Endothelial cell of umbilical vein (primary cell): ENCODE results near the gene FCAR. TPM values are rescaled to one million over a fixed set of nuclear protein-coding genes. Genes with fewer than 3 reads are reported as not detected.

Experiments used
- BruUV-seq: library from RNA; stranded (reverse); fragments of 400-500 nt; replicated peaks from 2 replicates; lab custom pipeline; 2021; lab: Mats Ljungman, UMichigan
- CTCF ChIA-PET: fragments of 300-600, 350-600 bp; sonication (Branson Sonifier 250); formaldehyde crosslinking; loops from one replicate; lab custom pipeline; 2021; ENCODE audit warnings: antibody characterized with exemption, inconsistent platforms; lab: Charles Lee
- POLR2A ChIA-PET: fragments of 300-600, 350-600 bp; sonication (Branson Sonifier 250); formaldehyde crosslinking; loops from one replicate; lab custom pipeline; 2021; ENCODE audit warnings: antibody characterized with exemption, inconsistent platforms; lab: Charles Lee
- DNase-seq: peaks from one replicate; pipeline ENCODE4 v3.0.0-alpha.2; 2011; ENCODE audit warnings: low read depth, low spot score
- FAIRE-seq: peaks from 2 replicates; lab custom pipeline; 2011; peaks lifted over from hg19 to GRCh38; lab: Jason Lieb, UNC
- H2AFZ ChIP-seq: 2 replicates; pipeline ENCODE4 v1.6.0; 2012; ENCODE audit warnings: low read depth, low read length, control low read depth, inconsistent platforms
- H3K27ac ChIP-seq: 2 replicates; pipeline ENCODE4 v1.5.1; 2011; ENCODE audit warnings: low read depth, mild to moderate bottlenecking, control low read depth, low read length, moderate library complexity; ENCODE audit not compliant: insufficient read depth
- H3K27me3 ChIP-seq, 2 experiments: 2 replicates each; pipeline versions ENCODE4 v1.6.0 to v1.6.1; 2011; ENCODE audit warnings: low read length in 2 of 2, mixed read lengths in 1 of 2; ENCODE audit not compliant: control insufficient read depth in 2 of 2, insufficient read depth in 2 of 2
- H3K36me3 ChIP-seq, 2 experiments: 2 replicates in 1 of 2; 3 replicates in 1 of 2; pipeline ENCODE4 v1.5.1; 2011; ENCODE audit warnings: low read length in 2 of 2, mild to moderate bottlenecking in 1 of 2, moderate library complexity in 1 of 2; ENCODE audit not compliant: control insufficient read depth in 2 of 2, insufficient read depth in 2 of 2; ENCODE audit errors: extremely low read depth in 1 of 2
- H3K4me1 ChIP-seq: 3 replicates; pipeline ENCODE4 v1.5.1; 2011; ENCODE audit warnings: mild to moderate bottlenecking, low read length; ENCODE audit not compliant: control insufficient read depth, insufficient read depth; ENCODE audit errors: extremely low read depth
- H3K4me2 ChIP-seq: 2 replicates; pipeline ENCODE4 v1.6.1; 2011; ENCODE audit warnings: low read length, control low read depth, mixed read lengths; ENCODE audit not compliant: insufficient read depth
- H3K4me3 ChIP-seq, 3 experiments: fragments of 200-600 bp in 1 of 3; sonication (generic), shearing (Covaris generic) in 1 of 3; replicated peaks in 1 of 3; 2 replicates each; pipeline ENCODE4 v1.5.1; 2011 to 2016; ENCODE audit warnings: control low read depth in 3 of 3, low read length in 3 of 3, mild to moderate bottlenecking in 2 of 3, inconsistent platforms in 1 of 3, low read depth in 1 of 3, moderate library complexity in 1 of 3; ENCODE audit not compliant: insufficient read depth in 1 of 3
- H3K79me2 ChIP-seq: 2 replicates; pipeline ENCODE4 v1.6.0; 2012; ENCODE audit warnings: low read length, inconsistent platforms; ENCODE audit not compliant: control insufficient read depth, insufficient read depth
- H3K9ac ChIP-seq: replicated peaks from 2 replicates; pipeline ENCODE3; 2011; ENCODE audit warnings: low read length, control low read depth; ENCODE audit not compliant: insufficient read depth; ENCODE audit errors: extremely low read depth
- H3K9me1 ChIP-seq: replicated peaks from 3 replicates; pipeline ENCODE4 v1.6.0; 2011; ENCODE audit warnings: mild to moderate bottlenecking, low read length; ENCODE audit not compliant: control insufficient read depth, insufficient read depth; ENCODE audit errors: extremely low read depth
- H3K9me3 ChIP-seq: replicated peaks from 2 replicates; pipeline ENCODE4 v1.5.1; 2012; ENCODE audit warnings: low read length, inconsistent platforms; ENCODE audit not compliant: control insufficient read depth, insufficient read depth
- H4K20me1 ChIP-seq: replicated peaks from 2 replicates; pipeline ENCODE3; 2011; ENCODE audit warnings: mild to moderate bottlenecking, low read length; ENCODE audit not compliant: control insufficient read depth, insufficient read depth; ENCODE audit errors: extremely low read depth
- EZH2 ChIP-seq: IDR thresholded peaks from 2 replicates; pipeline ENCODE4 v1.6.1; 2012; ENCODE audit warnings: borderline replicate concordance, low read depth, mild to moderate bottlenecking, moderate library complexity, low read length, inconsistent platforms; ENCODE audit not compliant: severe bottlenecking
- FOS ChIP-seq: IDR thresholded peaks from 2 replicates; pipeline ENCODE4 v1.6.1; 2011; ENCODE audit warnings: mild to moderate bottlenecking, low read length, moderate library complexity, borderline replicate concordance; ENCODE audit not compliant: insufficient read depth
- GATA2 ChIP-seq: IDR thresholded peaks from 2 replicates; pipeline ENCODE4 v1.7.0; 2011; ENCODE audit warnings: low read depth, mild to moderate bottlenecking, moderate library complexity, mixed read lengths, low read length; ENCODE audit not compliant: insufficient read length, insufficient read depth
- JUN ChIP-seq: IDR thresholded peaks from 2 replicates; pipeline ENCODE4 v1.6.1; 2011; ENCODE audit warnings: borderline replicate concordance, low read depth; ENCODE audit not compliant: insufficient read length, insufficient read depth
- MYC ChIP-seq: IDR thresholded peaks from one replicate; pipeline ENCODE4 v1.6.1; 2011; ENCODE audit warnings: mild to moderate bottlenecking, low read depth, low read length
- POLR2A ChIP-seq: IDR thresholded peaks from 2 replicates; pipeline ENCODE4 v1.6.1; 2012; ENCODE audit warnings: low read depth, mild to moderate bottlenecking, control low read depth, low read length
- POLR2AphosphoS5 ChIP-seq: IDR thresholded peaks from 2 replicates; pipeline ENCODE4 v1.6.1; 2012; ENCODE audit warnings: low read depth, mild to moderate bottlenecking, control low read depth, low read length, moderate library complexity; ENCODE audit not compliant: insufficient read depth
- dilution Hi-C: fragments of 300-500 bp; cut with MboI; formaldehyde crosslinking; loops from one replicate; pipeline ENCODE4 v1.15.0; 2019; ENCODE audit warnings: low sequenced_read_pairs; ENCODE audit not compliant: extremely low pct_ligation_motif_present
- intact Hi-C: fragments of 100-400 bp; cut with micrococcal nuclease; formaldehyde crosslinking; loops from one replicate; pipeline ENCODE4 v1.10.0; 2022
- polyA plus RNA-seq, 4 experiments: library from polyadenylated mRNA; depleted of rRNA in 3 of 4; stranded (reverse) in 3 of 4; unstranded in 1 of 4; fragments of >200 nt; gene quantifications; 2 replicates each; pipeline versions ENCODE4 v1.2.1 to v1.2.3, GENCODE V29; 2011 to 2012; ENCODE audit warnings: missing spikeins in 1 of 4
- total RNA-seq: library from RNA; stranded (reverse); gene quantifications from 2 replicates; pipeline ENCODE4 v1.2.3, GENCODE V29; 2021
- TF ChIP-seq, protein P1 (sequence below): IDR thresholded peaks from 2 replicates; pipeline ENCODE4 v1.6.1; 2011; ENCODE audit not compliant: insufficient read depth, insufficient read length
- TF ChIP-seq, protein P2 (sequence below), 2 donors: IDR thresholded peaks; 1 replicate in 1 of 2; 2 replicates in 1 of 2; pipeline ENCODE4 v1.5.1; 2011; ENCODE audit warnings: low read length in 2 of 2, mild to moderate bottlenecking in 2 of 2, moderate library complexity in 2 of 2, control low read depth in 1 of 2, inconsistent platforms in 1 of 2, low read depth in 1 of 2; ENCODE audit not compliant: insufficient read depth in 1 of 2; ENCODE audit errors: extremely low read depth in 1 of 2

The FCAR gene
- total and polyA plus RNA-seq, 2 donors (not counting 3 experiments of a cell fraction or from before 2014, with no cell fraction given) = not detected

DNA sequence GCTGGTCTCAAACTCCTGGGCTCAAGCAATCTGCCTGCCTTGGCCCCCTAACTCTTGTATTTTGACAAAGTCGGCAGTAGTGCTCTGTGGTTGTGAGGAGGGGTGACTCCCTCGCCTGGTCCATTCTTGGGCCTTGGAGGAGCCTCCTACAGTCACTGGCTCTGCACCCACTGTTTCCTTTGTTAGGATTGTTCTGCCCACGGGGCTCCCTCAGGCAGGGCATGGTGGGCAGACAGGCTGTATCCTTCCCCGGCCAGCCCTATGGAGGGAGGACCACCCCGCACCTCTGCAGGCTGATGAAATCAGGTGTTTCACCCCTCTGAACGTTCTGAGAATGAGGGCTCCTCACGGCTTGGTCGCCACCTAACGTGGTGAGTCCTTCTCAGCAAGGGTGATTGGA, 9.2 kb downstream of the FCAR start:
- ChIA-PET POLR2A (no interaction called here), CTCF (no interaction called here)
- no peaks in the 10 kb centered on the region for H3K27me3 ChIP-seq
- intact Hi-C loops (loop anchor here (5.0 kb wide), 1 partner anchor 204 kb away; no protein-coding TSS in a partner anchor), dilution Hi-C loops (no loop called here)
- H2AFZ ChIP-seq = no peak overlapping the region
- no peak overlapping the region for H3K4me3 ChIP-seq
- H3K36me3 ChIP-seq = no peaks in the 10 kb centered on the region
- no peak overlapping the region for H3K4me2 ChIP-seq
- H3K9ac ChIP-seq = no peak overlapping the region
- H3K4me1 ChIP-seq = no peaks in the 10 kb centered on the region
- no peaks in the 10 kb centered on the region for H3K9me3 ChIP-seq
- H3K9me1 ChIP-seq = no peaks in the 10 kb centered on the region
- DNase-seq (no peak), FAIRE-seq (no peak)
- no peaks in the 10 kb centered on the region for H4K20me1 ChIP-seq
- no TSS peak for BruUV-seq
- TF ChIP-seq FOS = no peak
- TF ChIP-seq, protein P1, sequence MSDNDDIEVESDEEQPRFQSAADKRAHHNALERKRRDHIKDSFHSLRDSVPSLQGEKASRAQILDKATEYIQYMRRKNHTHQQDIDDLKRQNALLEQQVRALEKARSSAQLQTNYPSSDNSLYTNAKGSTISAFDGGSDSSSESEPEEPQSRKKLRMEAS = no peak
- no peak for TF ChIP-seq GATA2
- H3K27ac ChIP-seq = no peak overlapping the region
- no peaks in the 10 kb centered on the region for H3K79me2 ChIP-seq

DNA sequence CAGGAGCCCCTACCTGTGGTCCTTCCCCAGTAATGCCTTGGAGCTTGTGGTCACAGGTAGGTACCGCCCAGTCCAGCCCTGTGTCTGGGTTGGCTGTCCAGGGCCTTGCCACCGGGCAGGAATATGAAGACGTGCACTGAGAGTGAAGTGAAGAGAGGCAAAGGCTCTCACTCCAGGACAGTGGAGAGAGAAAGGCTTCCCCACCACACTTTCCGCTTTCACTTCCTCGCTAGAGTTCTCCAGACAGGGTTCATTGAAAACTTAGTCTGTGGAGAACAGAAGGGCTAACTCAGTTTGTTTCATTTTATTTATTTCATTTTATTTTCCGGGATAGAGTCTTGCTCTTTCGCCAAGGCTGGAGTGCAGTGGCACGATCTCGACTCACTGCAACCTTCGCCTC, 14.2 kb downstream of the FCAR start:
- H3K9ac ChIP-seq = no peak overlapping the region
- H3K79me2 ChIP-seq = no peaks in the 10 kb centered on the region
- DNase-seq (no peak), FAIRE-seq (no peak)
- no peaks in the 10 kb centered on the region for H4K20me1 ChIP-seq
- H3K9me3 ChIP-seq = no peaks in the 10 kb centered on the region
- TF ChIP-seq EZH2 = no peak
- TF ChIP-seq, protein P1 = no peak
- TF ChIP-seq, protein P2, sequence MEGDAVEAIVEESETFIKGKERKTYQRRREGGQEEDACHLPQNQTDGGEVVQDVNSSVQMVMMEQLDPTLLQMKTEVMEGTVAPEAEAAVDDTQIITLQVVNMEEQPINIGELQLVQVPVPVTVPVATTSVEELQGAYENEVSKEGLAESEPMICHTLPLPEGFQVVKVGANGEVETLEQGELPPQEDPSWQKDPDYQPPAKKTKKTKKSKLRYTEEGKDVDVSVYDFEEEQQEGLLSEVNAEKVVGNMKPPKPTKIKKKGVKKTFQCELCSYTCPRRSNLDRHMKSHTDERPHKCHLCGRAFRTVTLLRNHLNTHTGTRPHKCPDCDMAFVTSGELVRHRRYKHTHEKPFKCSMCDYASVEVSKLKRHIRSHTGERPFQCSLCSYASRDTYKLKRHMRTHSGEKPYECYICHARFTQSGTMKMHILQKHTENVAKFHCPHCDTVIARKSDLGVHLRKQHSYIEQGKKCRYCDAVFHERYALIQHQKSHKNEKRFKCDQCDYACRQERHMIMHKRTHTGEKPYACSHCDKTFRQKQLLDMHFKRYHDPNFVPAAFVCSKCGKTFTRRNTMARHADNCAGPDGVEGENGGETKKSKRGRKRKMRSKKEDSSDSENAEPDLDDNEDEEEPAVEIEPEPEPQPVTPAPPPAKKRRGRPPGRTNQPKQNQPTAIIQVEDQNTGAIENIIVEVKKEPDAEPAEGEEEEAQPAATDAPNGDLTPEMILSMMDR (IDR thresholded peaks at IDR 0.05; ENCODE audit: extremely low read depth in 1 of 2, insufficient read depth in 1 of 2, low read depth in 1 of 2, low read length in 2 of 2) = no peak
- TF ChIP-seq FOS = no peak
- no peak for TF ChIP-seq POLR2A
- no peak for TF ChIP-seq MYC
- TF ChIP-seq GATA2 = no peak
- no peak for TF ChIP-seq JUN
- TF ChIP-seq POLR2AphosphoS5 = no peak
- H3K9me1 ChIP-seq = no peaks in the 10 kb centered on the region
- POLR2A ChIA-PET = no interaction called here
- H3K4me2 ChIP-seq = no peak overlapping the region
- no peak overlapping the region for H3K27ac ChIP-seq
- H3K4me3 ChIP-seq = no peak overlapping the region
- BruUV-seq = no TSS peak
- CTCF ChIA-PET = no interaction called here
- no peak overlapping the region for H2AFZ ChIP-seq
- H3K4me1 ChIP-seq = no peaks in the 10 kb centered on the region
- H3K27me3 ChIP-seq = no peaks in the 10 kb centered on the region
- no peaks in the 10 kb centered on the region for H3K36me3 ChIP-seq
- intact Hi-C loops (no loop called here), dilution Hi-C loops (no loop called here)
